ENCODE data around the gene ACAD8. TPM values are rescaled to one million over a fixed set of nuclear protein-coding genes. Genes with fewer than 3 reads are reported as not detected.

Gene ACAD8
- polyA plus RNA-seq, 1 experiment: 24.7 TPM

DNA sequence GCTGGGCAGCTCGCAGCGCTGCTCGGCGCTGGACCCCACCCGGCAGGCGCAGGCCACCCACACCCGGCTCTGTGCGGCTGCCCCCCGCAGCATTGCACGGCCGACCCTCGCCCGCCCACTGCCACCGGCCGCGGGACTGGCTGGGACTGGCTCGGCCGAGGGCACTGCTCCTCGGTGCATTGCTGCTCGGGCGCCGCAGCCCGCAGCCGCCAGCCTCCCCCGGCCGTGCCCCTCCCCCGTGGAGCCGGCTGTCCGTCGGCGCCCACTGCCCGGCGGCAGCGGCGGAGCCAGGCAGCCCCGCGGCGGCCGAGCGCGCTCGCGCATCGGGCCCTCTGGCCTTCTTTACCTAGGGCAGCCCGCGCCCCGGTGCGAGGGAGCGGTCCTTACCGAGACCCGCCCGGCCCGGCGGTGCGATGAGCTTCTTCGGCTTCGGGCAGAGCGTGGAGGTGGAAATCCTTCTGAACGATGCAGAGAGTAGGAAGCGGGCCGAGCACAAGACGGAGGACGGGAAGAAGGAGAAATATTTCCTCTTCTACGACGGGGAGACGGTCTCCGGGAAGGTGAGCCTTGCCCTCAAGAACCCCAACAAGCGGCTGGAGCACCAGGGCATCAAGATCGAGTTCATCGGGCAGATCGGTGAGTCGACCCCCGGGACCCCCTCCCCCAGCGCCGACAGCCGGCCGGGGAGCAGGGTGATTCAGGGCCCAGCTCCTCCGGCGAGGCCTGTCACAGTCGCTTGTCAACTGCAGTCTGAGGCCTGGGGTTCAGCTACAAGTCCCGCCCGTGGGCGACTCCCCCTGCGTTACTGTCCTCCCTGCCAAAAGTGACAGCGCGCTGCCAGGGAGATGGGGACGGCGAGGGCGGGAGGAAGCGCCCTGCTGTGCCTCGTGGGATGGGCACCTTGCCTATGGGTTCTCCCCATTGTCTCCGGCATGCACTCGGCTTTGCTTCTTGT lies 28.4 kb upstream of the ACAD8 start:
- no peaks in the 10 kb centered on the region for H3K27me3 ChIP-seq (ENCODE audit: control insufficient read depth, insufficient read depth, low read length)
- H3K4me3 ChIP-seq (ENCODE audit: low read depth, low read length): peak overlapping the region; percentile 86
- no peaks in the 10 kb centered on the region for H3K9me3 ChIP-seq (ENCODE audit: control insufficient read depth, insufficient read depth, low read length)
- POLR2A ChIA-PET: interaction anchor here (0.6 to 2.4 kb wide), 8 partner anchors 20 to 1593 kb away, joined by 3 to 14 read pairs (median 4); partner anchors contain the start of genes ACAD8 and THYN1
- CTCF ChIA-PET: interaction anchor here (1.0 to 2.8 kb wide), 6 partner anchors 13 to 191 kb away, joined by 3 to 11 read pairs (median 6); partner anchors contain the start of genes ACAD8 and THYN1
- TF ChIP-seq CTCF (IDR thresholded peaks at IDR 0.05; ENCODE audit: low read depth, low read length): no peak
- no peak for DNase-seq (ENCODE audit: low read depth, low spot score)
- no peak overlapping the region for H3K27ac ChIP-seq (ENCODE audit: low read depth, low read length)

GRCh38 chr11:134226806-134227325 lies 26.5 kb upstream of the ACAD8 start:
- TF ChIP-seq CTCF (IDR thresholded peaks at IDR 0.05; ENCODE audit: low read depth, low read length): no peak
- POLR2A ChIA-PET: no interaction called here
- H3K4me3 ChIP-seq (ENCODE audit: low read depth, low read length): peak overlapping the region; percentile 14; the same call in 1 of the 2 replicates
- no peak for DNase-seq (ENCODE audit: low read depth, low spot score)
- H3K9me3 ChIP-seq (ENCODE audit: control insufficient read depth, insufficient read depth, low read length): no peaks in the 10 kb centered on the region; the same call in 1 of the 2 replicates
- CTCF ChIA-PET: interaction anchor here (0.6 to 2.8 kb wide), 3 partner anchors 18 to 178 kb away, joined by 3 to 11 read pairs (median 8); no protein-coding TSS in a partner anchor
- H3K27me3 ChIP-seq (ENCODE audit: control insufficient read depth, insufficient read depth, low read length): no peaks in the 10 kb centered on the region
- H3K27ac ChIP-seq (ENCODE audit: low read depth, low read length): no peak overlapping the region

DNA sequence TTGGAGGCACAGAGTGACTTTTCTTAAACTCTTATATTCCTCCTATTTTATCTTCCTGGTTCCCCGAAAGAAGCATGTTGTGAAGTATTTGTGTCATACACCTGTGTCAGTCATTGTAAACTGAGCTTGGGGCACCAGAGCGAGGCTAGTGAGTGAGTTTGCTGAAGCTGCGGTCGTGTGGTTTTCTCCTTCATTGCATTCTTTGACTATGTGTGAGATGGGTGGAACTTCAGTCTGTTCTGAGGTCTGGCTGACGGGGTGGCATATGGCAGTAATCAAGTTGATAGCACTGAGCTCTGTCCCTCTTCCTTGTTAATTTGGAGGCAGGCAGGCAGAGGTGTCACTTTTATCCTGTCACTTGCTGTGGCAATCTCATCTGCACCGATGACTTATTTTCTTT lies 24.7 kb upstream of the ACAD8 start:
- H3K27ac ChIP-seq (ENCODE audit: low read depth, low read length): no peak overlapping the region
- no peak overlapping the region for H3K4me3 ChIP-seq (ENCODE audit: low read depth, low read length)
- H3K9me3 ChIP-seq (ENCODE audit: control insufficient read depth, insufficient read depth, low read length): no peaks in the 10 kb centered on the region; the same call in 1 of the 2 replicates
- no peak for DNase-seq (ENCODE audit: low read depth, low spot score)
- TF ChIP-seq CTCF (IDR thresholded peaks at IDR 0.05; ENCODE audit: low read depth, low read length): no peak
- ChIA-PET CTCF (no interaction called here), POLR2A (interaction anchor here (0.6 kb wide), 1 partner anchor 34 kb away, joined by 6 read pairs; no protein-coding TSS in a partner anchor)
- no peaks in the 10 kb centered on the region for H3K27me3 ChIP-seq (ENCODE audit: control insufficient read depth, insufficient read depth, low read length)

GRCh38 chr11:134229126-134229790 lies 24.1 kb upstream of the ACAD8 start:
- H3K27ac ChIP-seq (ENCODE audit: low read depth, low read length): no peak overlapping the region
- H3K27me3 ChIP-seq (ENCODE audit: control insufficient read depth, insufficient read depth, low read length): no peaks in the 10 kb centered on the region
- POLR2A ChIA-PET: no interaction called here
- CTCF ChIA-PET: no interaction called here
- no peak for DNase-seq (ENCODE audit: low read depth, low spot score)
- H3K4me3 ChIP-seq (ENCODE audit: low read depth, low read length): no peak overlapping the region
- no peak for TF ChIP-seq CTCF (IDR thresholded peaks at IDR 0.05; ENCODE audit: low read depth, low read length)
- H3K9me3 ChIP-seq (ENCODE audit: control insufficient read depth, insufficient read depth, low read length): no peaks in the 10 kb centered on the region; the same call in 1 of the 2 replicates

Measured in AG04450 (cell line).